Peyer's patch (tissue), 4 donors: ENCODE data around the gene MAML2. TPM values are rescaled to one million over a fixed set of nuclear protein-coding genes. Genes with fewer than 3 reads are reported as not detected.

Experiments
- DNase-seq, 3 donors: peaks; one replicate each; pipeline ENCODE4 v3.0.0-alpha.2; 2017 to 2019
- H3K27ac ChIP-seq, 4 donors: fragments of 200-600 bp; sonication (generic); one replicate each; pipeline ENCODE4 v1.5.1; 2016 to 2019
- H3K27me3 ChIP-seq, 2 donors: fragments of 200-600 bp; sonication (generic); one replicate each; pipeline ENCODE4 v1.5.1; 2019
- H3K36me3 ChIP-seq, 3 donors: fragments of 200-600 bp; sonication (generic); one replicate each; pipeline ENCODE4 v1.5.1; 2016 to 2019
- H3K4me1 ChIP-seq, 4 donors: fragments of 200-600 bp; sonication (generic); one replicate each; pipeline ENCODE4 v1.5.1; 2016 to 2019
- H3K4me3 ChIP-seq, 4 donors: fragments of 200-600 bp; sonication (generic); 1 replicate in 3 of 4; 2 replicates in 1 of 4; pipeline ENCODE4 v1.5.1; 2016 to 2019; ENCODE audit warnings: mild to moderate bottlenecking in 1 of 4
- H3K9me3 ChIP-seq, 4 donors: fragments of 200-600 bp; sonication (generic); one replicate each; pipeline ENCODE4 v1.5.1; 2016 to 2019; ENCODE audit warnings: mild to moderate bottlenecking in 1 of 4
- POLR2A ChIP-seq, 2 donors: fragments of 450-650 bp; IDR thresholded peaks; one replicate each; pipeline ENCODE4 v1.5.1; 2017; ENCODE audit warnings: antibody characterized with exemption in 2 of 2, mild to moderate bottlenecking in 2 of 2, moderate library complexity in 2 of 2
- total RNA-seq, 4 donors: library from RNA; depleted of rRNA; stranded (reverse); fragments of >200 nt; gene quantifications; one replicate each; pipeline ENCODE4 v1.1.0, GENCODE V29; 2016
- TF ChIP-seq, protein P1 (sequence below), 6 experiments: fragments of 450-650 bp in 4 of 6; fragments of 200-600 bp in 2 of 6; sonication (generic) in 1 of 6; IDR thresholded peaks; one replicate each; pipeline ENCODE4 v1.5.1; 2017 to 2019; ENCODE audit warnings: antibody characterized with exemption in 6 of 6, mild to moderate bottlenecking in 3 of 6, moderate library complexity in 1 of 6

MAML2 gene
- total RNA-seq, 4 donors from 2014 or later: 8.4 to 60.2 (median 22.7) TPM

DNA sequence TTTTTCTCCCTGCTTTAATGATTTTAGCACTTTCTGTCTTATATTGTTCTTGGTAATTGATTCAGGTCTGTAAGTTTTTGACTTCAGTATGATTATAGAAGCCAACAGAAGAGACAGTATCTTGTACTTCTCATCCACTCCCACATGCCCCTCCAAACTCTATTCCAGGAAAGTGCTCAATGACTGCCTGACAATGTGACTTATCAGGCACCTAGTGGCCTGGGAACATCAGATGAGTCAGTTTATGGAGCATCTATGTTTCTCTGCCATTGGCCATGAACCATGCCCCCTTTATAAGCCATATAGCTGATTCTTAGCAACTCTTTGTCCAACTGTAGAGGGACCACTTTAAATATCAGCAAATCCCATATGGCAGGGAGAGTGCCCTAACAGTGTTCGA is 239.9 kb downstream of the MAML2 start:
- TF ChIP-seq POLR2A (IDR thresholded peaks at IDR 0.05): no peak
- TF ChIP-seq, protein P1, sequence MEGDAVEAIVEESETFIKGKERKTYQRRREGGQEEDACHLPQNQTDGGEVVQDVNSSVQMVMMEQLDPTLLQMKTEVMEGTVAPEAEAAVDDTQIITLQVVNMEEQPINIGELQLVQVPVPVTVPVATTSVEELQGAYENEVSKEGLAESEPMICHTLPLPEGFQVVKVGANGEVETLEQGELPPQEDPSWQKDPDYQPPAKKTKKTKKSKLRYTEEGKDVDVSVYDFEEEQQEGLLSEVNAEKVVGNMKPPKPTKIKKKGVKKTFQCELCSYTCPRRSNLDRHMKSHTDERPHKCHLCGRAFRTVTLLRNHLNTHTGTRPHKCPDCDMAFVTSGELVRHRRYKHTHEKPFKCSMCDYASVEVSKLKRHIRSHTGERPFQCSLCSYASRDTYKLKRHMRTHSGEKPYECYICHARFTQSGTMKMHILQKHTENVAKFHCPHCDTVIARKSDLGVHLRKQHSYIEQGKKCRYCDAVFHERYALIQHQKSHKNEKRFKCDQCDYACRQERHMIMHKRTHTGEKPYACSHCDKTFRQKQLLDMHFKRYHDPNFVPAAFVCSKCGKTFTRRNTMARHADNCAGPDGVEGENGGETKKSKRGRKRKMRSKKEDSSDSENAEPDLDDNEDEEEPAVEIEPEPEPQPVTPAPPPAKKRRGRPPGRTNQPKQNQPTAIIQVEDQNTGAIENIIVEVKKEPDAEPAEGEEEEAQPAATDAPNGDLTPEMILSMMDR (IDR thresholded peaks at IDR 0.05): no peak
- no peak for DNase-seq
- H3K9me3 ChIP-seq: no peaks in the 10 kb centered on the region
- no peak overlapping the region for H3K27ac ChIP-seq
- H3K4me3 ChIP-seq: no peak overlapping the region
- no peaks in the 10 kb centered on the region for H3K36me3 ChIP-seq
- no peaks in the 10 kb centered on the region for H3K27me3 ChIP-seq
- H3K4me1 ChIP-seq: peaks cover 0 to 18% (median 3%) of the 10 kb centered on the region in 4 donors

- TF ChIP-seq, protein P1 (IDR thresholded peaks at IDR 0.05): no peak
- TF ChIP-seq POLR2A (IDR thresholded peaks at IDR 0.05): no peak
- Histone ChIP-seq H3K4me1 (peaks cover 0 to 21% (median 3%) of the 10 kb centered on the region in 4 donors), H3K4me3 (no peak overlapping the region), H3K27me3 (no peaks in the 10 kb centered on the region), H3K27ac (no peak overlapping the region), H3K36me3 (no peaks in the 10 kb centered on the region), H3K9me3 (no peaks in the 10 kb centered on the region)
- no peak for DNase-seq
These were observed 240.3 kb downstream of the MAML2 start for GRCh38 chr11:96102664-96103078.

GRCh38 chr11:96101146-96101545 is 241.8 kb downstream of the MAML2 start:
- Histone ChIP-seq H3K4me1 (peaks cover 0 to 30% (median 3%) of the 10 kb centered on the region in 4 donors), H3K27ac (no peak overlapping the region), H3K9me3 (no peaks in the 10 kb centered on the region), H3K4me3 (no peak overlapping the region), H3K36me3 (no peaks in the 10 kb centered on the region), H3K27me3 (no peaks in the 10 kb centered on the region)
- no peak for TF ChIP-seq POLR2A (IDR thresholded peaks at IDR 0.05)
- TF ChIP-seq, protein P1 (IDR thresholded peaks at IDR 0.05): no peak
- DNase-seq: no peak

DNA sequence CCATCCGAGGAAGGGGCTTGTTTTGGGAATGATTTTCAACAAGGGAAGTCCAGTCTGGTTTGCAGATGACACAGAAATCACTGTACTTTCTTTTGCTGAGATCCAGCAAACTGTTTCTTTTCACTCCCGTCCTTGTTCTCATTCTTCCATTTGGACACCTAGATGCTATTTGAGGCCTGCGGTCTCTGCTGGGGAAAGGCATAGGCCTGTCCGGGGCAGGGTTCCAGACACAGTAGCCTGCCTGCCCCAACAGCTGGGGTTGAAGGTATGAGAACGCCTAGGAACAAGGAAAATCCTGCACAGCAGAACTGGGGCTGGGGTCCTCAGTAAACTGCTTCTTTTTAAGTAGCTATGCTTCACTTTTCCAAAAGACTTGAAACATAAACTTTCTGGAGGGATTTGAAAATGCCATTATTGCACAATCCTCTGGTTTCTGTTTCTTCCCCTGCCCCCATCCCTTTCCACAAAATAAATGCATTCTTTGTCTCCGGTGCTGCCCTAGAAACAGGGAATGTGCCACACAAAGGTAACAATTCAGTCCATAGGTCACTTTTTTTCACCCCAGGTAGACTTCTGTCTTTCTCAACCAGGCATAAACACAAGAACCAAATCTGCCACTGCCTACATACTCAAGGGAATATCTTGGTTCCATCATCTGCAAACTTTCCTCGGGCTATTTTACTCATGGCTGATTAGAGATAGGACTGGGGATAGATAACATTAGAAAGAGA is 244.3 kb downstream of the MAML2 start:
- H3K4me1 ChIP-seq: peaks cover 0 to 31% (median 3%) of the 10 kb centered on the region in 4 donors
- no peaks in the 10 kb centered on the region for H3K9me3 ChIP-seq
- no peaks in the 10 kb centered on the region for H3K36me3 ChIP-seq
- no peaks in the 10 kb centered on the region for H3K27me3 ChIP-seq
- H3K4me3 ChIP-seq: no peak overlapping the region
- TF ChIP-seq, protein P1 (IDR thresholded peaks at IDR 0.05): no peak
- no peak for TF ChIP-seq POLR2A (IDR thresholded peaks at IDR 0.05)
- no peak for DNase-seq
- H3K27ac ChIP-seq: peak overlapping the region in 3 of 4 donors; percentile 2 to 62 (median 45)

DNA sequence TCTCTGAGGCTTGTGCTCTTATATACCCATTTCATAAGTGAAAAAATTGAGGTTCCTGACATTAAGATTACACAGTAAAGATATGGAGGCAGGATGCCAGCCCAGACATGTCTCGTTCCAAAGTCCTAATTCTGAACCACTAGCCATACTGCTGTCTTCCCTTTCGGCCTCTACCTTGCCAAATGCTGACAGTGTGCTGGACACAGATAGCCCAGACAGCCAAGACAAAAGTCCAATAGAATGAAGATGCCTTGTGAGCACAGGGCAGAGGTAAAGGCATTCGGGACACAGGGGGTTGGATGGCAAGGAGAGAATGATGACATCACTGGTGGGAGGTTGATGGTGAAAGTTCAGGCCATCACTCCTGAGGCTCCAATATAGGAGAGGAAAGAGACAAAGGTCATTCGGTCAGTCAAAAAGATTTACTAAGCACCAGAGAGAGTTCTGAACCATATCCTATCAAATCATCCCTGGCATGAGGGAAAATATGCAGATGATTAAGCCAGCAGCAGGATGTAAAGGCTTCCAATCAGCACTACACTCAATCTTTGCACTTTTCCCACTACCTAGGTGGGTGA is 245.1 kb downstream of the MAML2 start:
- DNase-seq: peak in 2 of 3 donors; percentile 51 to 65
- peaks cover 0 to 31% (median 3%) of the 10 kb centered on the region in 4 donors for H3K4me1 ChIP-seq

More for the DNA sequence above, 245.1 kb downstream of the MAML2 start:
- Histone ChIP-seq H3K27ac (peak overlapping the region in 3 of 4 donors; percentile 2 to 62 (median 45)), H3K4me3 (no peak overlapping the region), H3K27me3 (no peaks in the 10 kb centered on the region), H3K9me3 (no peaks in the 10 kb centered on the region), H3K36me3 (no peaks in the 10 kb centered on the region)
- TF ChIP-seq POLR2A (IDR thresholded peaks at IDR 0.05): no peak
- TF ChIP-seq, protein P1 (IDR thresholded peaks at IDR 0.05): no peak
